Ishikawa (cell line): ENCODE data around the gene UTP11.

Experiments used
- EGR1 ChIP-seq: IDR thresholded peaks from 2 replicates; pipeline ENCODE4 v1.6.1; 2012
- EP300 ChIP-seq: IDR thresholded peaks from 2 replicates; pipeline ENCODE4 v1.6.1; 2012; ENCODE audit warnings: borderline replicate concordance
- FOXM1 ChIP-seq: IDR thresholded peaks from 2 replicates; pipeline ENCODE4 v1.6.1; 2012; ENCODE audit warnings: low read depth, borderline replicate concordance
- MAX ChIP-seq: IDR thresholded peaks from 2 replicates; pipeline ENCODE4 v1.6.1; 2012
- NFIC ChIP-seq: IDR thresholded peaks from 2 replicates; pipeline ENCODE4 v1.6.1; 2012
- RAD21 ChIP-seq: IDR thresholded peaks from 2 replicates; pipeline ENCODE4 v1.6.1; 2012; ENCODE audit warnings: low read depth
- REST ChIP-seq: IDR thresholded peaks from 2 replicates; pipeline ENCODE4 v1.6.1; 2012; ENCODE audit warnings: low read depth, mild to moderate bottlenecking
- TAF1 ChIP-seq: IDR thresholded peaks from 2 replicates; pipeline ENCODE4 v1.6.1; 2012; ENCODE audit warnings: low read depth, mild to moderate bottlenecking
- TCF12 ChIP-seq: IDR thresholded peaks from 2 replicates; pipeline ENCODE4 v1.6.1; 2012; ENCODE audit warnings: low read depth
- TEAD4 ChIP-seq: IDR thresholded peaks from 2 replicates; pipeline ENCODE4 v1.6.1; 2012
- YY1 ChIP-seq: IDR thresholded peaks from 2 replicates; pipeline ENCODE4 v1.6.1; 2012; ENCODE audit warnings: low read depth

- TF ChIP-seq NFIC, result no peak
- no peak for TF ChIP-seq TEAD4
- no peak for TF ChIP-seq RAD21
- TF ChIP-seq FOXM1, result no peak
- TF ChIP-seq MAX, result no peak
- TF ChIP-seq TCF12, result no peak
- TF ChIP-seq TAF1, result no peak
- TF ChIP-seq EGR1, result no peak
- TF ChIP-seq YY1, result no peak
- no peak for TF ChIP-seq EP300
- TF ChIP-seq REST, result no peak
These were observed 33.1 kb downstream of the UTP11 start for GRCh38 chr1:38045401-38046332.
